Subcutaneous abdominal adipose tissue (tissue), 5 donors: Measurements from ENCODE around the gene RFPL1.

Source experiments
- H3K27ac ChIP-seq: one replicate; pipeline ENCODE4 v1.7.0; 2013; ENCODE audit warnings: low read depth, mild to moderate bottlenecking, inconsistent platforms, low read length, moderate library complexity
- H3K27me3 ChIP-seq, 5 donors: one replicate each; pipeline ENCODE4 v1.7.0; 2013; ENCODE audit warnings: low read length in 5 of 5, inconsistent platforms in 1 of 5; ENCODE audit not compliant: control insufficient read depth in 5 of 5, insufficient read depth in 4 of 5
- H3K36me3 ChIP-seq, 5 donors: one replicate each; pipeline ENCODE4 v1.7.0; 2013; ENCODE audit warnings: low read length in 5 of 5; ENCODE audit not compliant: control insufficient read depth in 5 of 5, insufficient read depth in 5 of 5
- H3K4me1 ChIP-seq, 5 donors: one replicate each; pipeline ENCODE4 v1.7.0; 2013; ENCODE audit warnings: low read length in 5 of 5, mild to moderate bottlenecking in 3 of 5, moderate library complexity in 1 of 5; ENCODE audit not compliant: control insufficient read depth in 5 of 5, insufficient read depth in 5 of 5
- H3K4me3 ChIP-seq, 5 donors: one replicate each; pipeline ENCODE4 v1.7.0; 2013; ENCODE audit warnings: low read length in 5 of 5, low read depth in 1 of 5
- H3K9ac ChIP-seq, 5 donors: one replicate each; pipeline ENCODE4 v1.7.0; 2013; ENCODE audit warnings: low read length in 5 of 5, mild to moderate bottlenecking in 4 of 5, moderate library complexity in 3 of 5
- H3K9me3 ChIP-seq, 5 donors: one replicate each; pipeline ENCODE4 v1.7.0; 2013; ENCODE audit warnings: low read length in 5 of 5; ENCODE audit not compliant: control insufficient read depth in 5 of 5
- donor health status: healthy.
- donor health status: healthy.
- donor health status: healthy.
- donor health status: healthy.
- donor health status: healthy.

RFPL1 gene

DNA sequence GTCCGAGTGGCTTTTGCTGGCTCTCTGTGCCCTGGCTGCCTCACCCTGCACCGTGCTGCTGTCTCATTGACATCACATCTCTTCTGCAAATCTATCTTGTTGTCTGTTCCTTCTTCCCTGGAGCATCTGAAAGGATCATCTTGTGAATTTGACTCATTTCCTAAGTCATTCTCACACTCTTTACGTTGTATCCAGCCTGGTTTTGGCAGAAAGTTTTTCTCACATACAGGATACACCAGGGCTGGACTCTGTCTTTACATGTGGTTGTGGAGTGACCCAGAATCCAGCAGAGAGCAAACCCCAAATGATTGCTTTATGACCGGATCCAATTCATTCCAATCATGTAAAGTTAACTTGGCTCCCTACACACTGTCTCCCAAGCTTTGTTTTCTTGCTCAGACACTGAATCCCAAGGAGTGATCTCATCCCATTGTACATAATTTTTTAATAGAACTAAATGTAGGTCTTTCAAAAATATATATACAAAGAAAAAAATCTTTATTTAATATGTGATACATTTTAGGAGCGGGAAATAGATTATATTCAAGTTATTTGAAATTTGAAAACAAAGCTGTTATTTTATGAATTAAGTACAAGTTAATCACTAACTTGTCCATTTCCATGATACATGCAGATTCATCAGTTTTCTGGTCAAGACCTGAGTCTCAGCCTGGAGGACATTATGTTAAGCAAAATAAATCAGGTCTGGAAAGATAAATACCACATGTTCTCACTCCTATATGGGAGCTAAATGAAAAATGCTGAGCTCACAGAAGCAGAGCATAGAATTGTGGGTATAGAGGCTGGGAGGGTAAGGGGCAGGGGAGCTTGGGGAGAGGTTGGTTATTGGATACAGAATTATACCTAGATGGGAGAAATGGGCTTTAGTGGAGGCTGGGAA lies 2.9 kb upstream of the RFPL1 start:
- Histone ChIP-seq H3K27me3 (peaks cover 0 to 17% (median 5%) of the 10 kb centered on the region in 5 donors), H3K27ac (no peak overlapping the region), H3K4me3 (no peak overlapping the region), H3K9me3 (no peaks in the 10 kb centered on the region), H3K36me3 (no peaks in the 10 kb centered on the region), H3K4me1 (no peaks in the 10 kb centered on the region), H3K9ac (no peak overlapping the region)

- Histone ChIP-seq H3K4me3 (no peak overlapping the region), H3K4me1 (no peaks in the 10 kb centered on the region), H3K27me3 (peaks cover 0 to 6% (median 0%) of the 10 kb centered on the region in 5 donors), H3K9me3 (no peaks in the 10 kb centered on the region), H3K9ac (no peak overlapping the region), H3K36me3 (no peaks in the 10 kb centered on the region), H3K27ac (no peak overlapping the region)
These were observed 4.6 kb downstream of the RFPL1 start for GRCh38 chr22:29442976-29443375.

GRCh38 chr22:29443452-29443851 lies 5.1 kb downstream of the RFPL1 start:
- H3K4me1 ChIP-seq: no peaks in the 10 kb centered on the region
- H3K27me3 ChIP-seq: peaks cover 0 to 6% (median 0%) of the 10 kb centered on the region in 5 donors
- H3K9me3 ChIP-seq: no peaks in the 10 kb centered on the region

GRCh38 chr22:29443861-29444792 lies 5.7 kb downstream of the RFPL1 start:
- H3K27me3 ChIP-seq: peaks cover 0 to 6% (median 0%) of the 10 kb centered on the region in 5 donors
- no peaks in the 10 kb centered on the region for H3K36me3 ChIP-seq
- H3K4me3 ChIP-seq: no peak overlapping the region
- H3K9me3 ChIP-seq: no peaks in the 10 kb centered on the region
- H3K4me1 ChIP-seq: no peaks in the 10 kb centered on the region
- H3K9ac ChIP-seq: no peak overlapping the region
- H3K27ac ChIP-seq: no peak overlapping the region

More at GRCh38 chr22:29443452-29443851, 5.1 kb downstream of the RFPL1 start:
- no peak overlapping the region for H3K9ac ChIP-seq
- no peaks in the 10 kb centered on the region for H3K36me3 ChIP-seq
- no peak overlapping the region for H3K27ac ChIP-seq
- no peak overlapping the region for H3K4me3 ChIP-seq

DNA sequence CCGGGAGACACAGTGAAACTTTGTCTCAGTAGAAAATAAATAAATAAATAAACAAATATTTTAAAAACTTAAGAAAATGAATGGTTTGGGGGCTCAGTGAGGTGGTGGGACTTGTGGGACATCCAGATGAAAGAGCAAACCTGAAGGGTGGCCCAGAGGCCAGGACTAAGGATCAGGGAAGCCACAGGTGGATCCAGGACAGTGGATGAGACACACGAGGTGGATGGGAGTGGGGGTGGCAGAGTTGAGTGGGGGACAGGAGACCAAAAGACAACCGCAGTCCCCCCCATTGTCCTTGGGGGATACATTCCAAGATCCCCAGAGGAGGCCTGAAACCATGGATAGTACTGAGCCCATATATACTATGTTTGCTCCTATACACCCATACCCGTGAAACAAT lies 7.1 kb downstream of the RFPL1 start:
- no peak overlapping the region for H3K27ac ChIP-seq
- no peaks in the 10 kb centered on the region for H3K4me1 ChIP-seq
- H3K9ac ChIP-seq: no peak overlapping the region
- no peaks in the 10 kb centered on the region for H3K9me3 ChIP-seq
- peaks cover 0 to 6% (median 0%) of the 10 kb centered on the region in 5 donors for H3K27me3 ChIP-seq
- H3K4me3 ChIP-seq: no peak overlapping the region
- H3K36me3 ChIP-seq: no peaks in the 10 kb centered on the region

GRCh38 chr22:29447906-29448305 lies 9.5 kb downstream of the RFPL1 start:
- Histone ChIP-seq H3K4me3 (no peak overlapping the region), H3K27ac (no peak overlapping the region), H3K9ac (no peak overlapping the region), H3K9me3 (no peaks in the 10 kb centered on the region), H3K4me1 (no peaks in the 10 kb centered on the region), H3K27me3 (peaks cover 0 to 6% (median 0%) of the 10 kb centered on the region in 5 donors), H3K36me3 (no peaks in the 10 kb centered on the region)

DNA sequence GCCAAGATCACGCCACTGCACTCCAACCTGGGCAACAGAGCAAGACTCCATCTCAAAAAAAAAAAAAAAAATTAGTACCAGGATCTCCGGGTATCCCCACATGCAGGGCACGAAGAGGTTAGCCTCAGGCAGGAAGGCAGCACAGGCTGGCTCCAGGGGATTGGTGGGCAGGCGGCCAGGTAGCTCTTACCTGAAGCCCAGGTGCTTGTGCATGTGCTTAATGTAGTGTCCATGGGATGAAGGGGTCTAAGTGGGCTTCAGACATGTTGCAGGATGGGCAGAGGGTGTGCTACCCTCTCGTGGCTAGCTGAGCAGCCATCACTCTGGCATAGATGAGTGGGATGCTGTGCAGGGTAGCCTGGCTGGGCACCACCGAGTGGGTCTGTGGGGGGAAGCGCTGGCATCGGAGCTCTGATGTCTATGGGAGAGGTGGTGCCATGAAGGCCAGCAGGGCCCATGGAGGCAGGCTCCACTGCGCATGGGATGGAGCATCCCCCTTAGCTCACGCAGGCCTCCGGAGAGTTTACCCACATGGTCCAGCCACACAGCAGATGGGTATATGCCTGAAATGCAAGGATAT lies 11.0 kb downstream of the RFPL1 start:
- Histone ChIP-seq H3K27me3 (peaks cover 0 to 4% (median 0%) of the 10 kb centered on the region in 5 donors), H3K27ac (no peak overlapping the region), H3K36me3 (no peaks in the 10 kb centered on the region), H3K4me3 (no peak overlapping the region), H3K4me1 (no peaks in the 10 kb centered on the region), H3K9me3 (no peaks in the 10 kb centered on the region), H3K9ac (no peak overlapping the region)

DNA sequence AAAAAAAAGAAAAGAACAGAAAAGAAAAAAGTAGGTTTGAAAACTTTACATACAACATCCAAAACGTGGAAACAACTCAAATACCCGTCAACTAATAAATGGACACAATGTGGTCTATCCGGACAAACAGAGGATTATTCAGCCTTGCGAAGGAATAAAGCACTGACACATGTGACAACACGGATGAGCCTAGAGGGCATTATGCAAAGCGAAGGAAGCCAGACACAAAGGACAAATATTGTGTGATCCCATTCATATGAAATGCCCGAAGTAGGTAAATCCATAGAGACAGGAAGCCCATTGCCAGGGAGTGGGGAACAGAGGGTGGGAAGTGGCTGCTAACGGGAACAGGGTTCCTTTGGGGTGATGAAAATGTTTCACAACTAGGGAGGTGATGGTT lies 11.8 kb downstream of the RFPL1 start:
- Histone ChIP-seq H3K9ac (no peak overlapping the region), H3K4me3 (no peak overlapping the region), H3K36me3 (no peaks in the 10 kb centered on the region), H3K27ac (no peak overlapping the region), H3K27me3 (no peaks in the 10 kb centered on the region), H3K9me3 (no peaks in the 10 kb centered on the region), H3K4me1 (no peaks in the 10 kb centered on the region)

GRCh38 chr22:29451863-29452262 lies 13.5 kb downstream of the RFPL1 start:
- Histone ChIP-seq H3K4me1 (no peaks in the 10 kb centered on the region), H3K9ac (no peak overlapping the region), H3K9me3 (no peaks in the 10 kb centered on the region), H3K36me3 (no peaks in the 10 kb centered on the region), H3K27ac (no peak overlapping the region), H3K4me3 (no peak overlapping the region), H3K27me3 (no peaks in the 10 kb centered on the region)
